ENCODE measurements around the gene MLF1. TPM values are rescaled to one million over a fixed set of nuclear protein-coding genes. Genes with fewer than 3 reads are reported as not detected.

Gene MLF1
- total RNA-seq, 1 experiment from 2014 or later: 55.5 TPM

GRCh38 chr3:158602227-158602626 lies 31.2 kb downstream of the MLF1 start:
- BruUV-seq (replicated peaks): no TSS peak
- CTCF ChIA-PET: no interaction called here

GRCh38 chr3:158617982-158618875 lies 47.2 kb downstream of the MLF1 start:
- no peak overlapping the region for H3K4me3 ChIP-seq
- CTCF ChIA-PET: no interaction called here
- no peak overlapping the region for H3K4me2 ChIP-seq
- H3K9me2 ChIP-seq (ENCODE audit: insufficient read depth): no peaks in the 10 kb centered on the region
- H3K79me2 ChIP-seq (ENCODE audit: low read depth): no peaks in the 10 kb centered on the region
- H3K27me3 ChIP-seq (ENCODE audit: insufficient read depth, low read depth): no peaks in the 10 kb centered on the region
- POLR2A ChIA-PET (ENCODE audit: unreplicated experiment): no interaction called here
- no peaks in the 10 kb centered on the region for H3K36me3 ChIP-seq (ENCODE audit: low read depth)
- no peaks in the 10 kb centered on the region for H3F3A ChIP-seq (ENCODE audit: insufficient read depth, low read depth)
- no peak for DNase-seq
- H4K20me1 ChIP-seq (ENCODE audit: insufficient read depth): no peaks in the 10 kb centered on the region
- BruUV-seq (replicated peaks): no TSS peak
- intact Hi-C loops (cut with micrococcal nuclease; ENCODE audit: unreplicated experiment): no loop called here
- H3K9me3 ChIP-seq (ENCODE audit: insufficient read depth, low read depth): peaks cover 47% of the 10 kb centered on the region
- H2AFZ ChIP-seq: no peak overlapping the region; the same call in 1 of the 2 replicates
- H3K4me1 ChIP-seq (replicated peaks; ENCODE audit: insufficient read depth): no peaks in the 10 kb centered on the region
- TF ChIP-seq, protein P1, sequence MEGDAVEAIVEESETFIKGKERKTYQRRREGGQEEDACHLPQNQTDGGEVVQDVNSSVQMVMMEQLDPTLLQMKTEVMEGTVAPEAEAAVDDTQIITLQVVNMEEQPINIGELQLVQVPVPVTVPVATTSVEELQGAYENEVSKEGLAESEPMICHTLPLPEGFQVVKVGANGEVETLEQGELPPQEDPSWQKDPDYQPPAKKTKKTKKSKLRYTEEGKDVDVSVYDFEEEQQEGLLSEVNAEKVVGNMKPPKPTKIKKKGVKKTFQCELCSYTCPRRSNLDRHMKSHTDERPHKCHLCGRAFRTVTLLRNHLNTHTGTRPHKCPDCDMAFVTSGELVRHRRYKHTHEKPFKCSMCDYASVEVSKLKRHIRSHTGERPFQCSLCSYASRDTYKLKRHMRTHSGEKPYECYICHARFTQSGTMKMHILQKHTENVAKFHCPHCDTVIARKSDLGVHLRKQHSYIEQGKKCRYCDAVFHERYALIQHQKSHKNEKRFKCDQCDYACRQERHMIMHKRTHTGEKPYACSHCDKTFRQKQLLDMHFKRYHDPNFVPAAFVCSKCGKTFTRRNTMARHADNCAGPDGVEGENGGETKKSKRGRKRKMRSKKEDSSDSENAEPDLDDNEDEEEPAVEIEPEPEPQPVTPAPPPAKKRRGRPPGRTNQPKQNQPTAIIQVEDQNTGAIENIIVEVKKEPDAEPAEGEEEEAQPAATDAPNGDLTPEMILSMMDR (conservative IDR thresholded peaks at IDR 0.05): no peak
- no peak for TF ChIP-seq EZH2 (IDR thresholded peaks at IDR 0.05; ENCODE audit: low read depth)
- no peak overlapping the region for H3K27ac ChIP-seq

More at GRCh38 chr3:158602227-158602626, 31.2 kb downstream of the MLF1 start:
- Histone ChIP-seq H3K79me2 (ENCODE audit: low read depth) (no peaks in the 10 kb centered on the region), H3K4me1 (replicated peaks; ENCODE audit: insufficient read depth) (no peaks in the 10 kb centered on the region), H3K27ac (no peak overlapping the region), H3K9me3 (ENCODE audit: insufficient read depth, low read depth) (no peaks in the 10 kb centered on the region), H4K20me1 (ENCODE audit: insufficient read depth) (no peaks in the 10 kb centered on the region), H3K9me2 (ENCODE audit: insufficient read depth) (no peaks in the 10 kb centered on the region), H3K27me3 (ENCODE audit: insufficient read depth, low read depth) (no peaks in the 10 kb centered on the region), H3K4me2 (no peak overlapping the region), H2AFZ (no peak overlapping the region), H3K4me3 (no peak overlapping the region), H3F3A (ENCODE audit: insufficient read depth, low read depth) (no peaks in the 10 kb centered on the region; the same call in none of the 2 replicates), H3K36me3 (ENCODE audit: low read depth) (peaks cover 9% of the 10 kb centered on the region)
- intact Hi-C loops (cut with micrococcal nuclease; ENCODE audit: unreplicated experiment): loop anchor here (5.0 kb wide), 1 partner anchor 635 kb away; no protein-coding TSS in a partner anchor
- no peak for DNase-seq
- POLR2A ChIA-PET (ENCODE audit: unreplicated experiment): no interaction called here
- no peak for TF ChIP-seq EZH2 (IDR thresholded peaks at IDR 0.05; ENCODE audit: low read depth)
- TF ChIP-seq, protein P1 (conservative IDR thresholded peaks at IDR 0.05): no peak

- Histone ChIP-seq H3K4me1 (replicated peaks; ENCODE audit: insufficient read depth) (no peaks in the 10 kb centered on the region), H3K4me2 (no peak overlapping the region), H3K9me3 (ENCODE audit: insufficient read depth, low read depth) (peaks cover 10% of the 10 kb centered on the region; the same call in 1 of the 2 replicates), H3K27ac (no peak overlapping the region), H2AFZ (no peak overlapping the region), H3K36me3 (ENCODE audit: low read depth) (no peaks in the 10 kb centered on the region), H3K79me2 (ENCODE audit: low read depth) (no peaks in the 10 kb centered on the region), H3F3A (ENCODE audit: insufficient read depth, low read depth) (no peaks in the 10 kb centered on the region), H3K9me2 (ENCODE audit: insufficient read depth) (0 out of 2 replicates have a peak, but pooled peaks cover 4% of the 10 kb centered on the region), H3K27me3 (ENCODE audit: insufficient read depth, low read depth) (no peaks in the 10 kb centered on the region), H4K20me1 (ENCODE audit: insufficient read depth) (no peaks in the 10 kb centered on the region), H3K4me3 (no peak overlapping the region)
- no peak for TF ChIP-seq EZH2 (IDR thresholded peaks at IDR 0.05; ENCODE audit: low read depth)
- TF ChIP-seq, protein P1 (conservative IDR thresholded peaks at IDR 0.05): no peak
- POLR2A ChIA-PET (ENCODE audit: unreplicated experiment): interaction anchor here (0.6 kb wide), 1 partner anchor 19 kb away, joined by 5 read pairs; the partner anchor contains the start of gene GFM1
- DNase-seq: no peak
- CTCF ChIA-PET: no interaction called here
- BruUV-seq (replicated peaks): no TSS peak
- intact Hi-C loops (cut with micrococcal nuclease; ENCODE audit: unreplicated experiment): no loop called here
These were observed 54.9 kb downstream of the MLF1 start for GRCh38 chr3:158625881-158626280.
